Inflammatory macrophage (primary cell): ENCODE measurements around the gene FARP1.
"Not testable (repeated sequence)": the region's sequence is repeated elsewhere in the genome, so short reads cannot be mapped to it uniquely, and the experiment has no call there.

Experiments
- DNase-seq, 2 donors: peaks; one replicate each; pipeline ENCODE4 v3.0.0-alpha.2; 2020 to 2022

FARP1 gene

DNA sequence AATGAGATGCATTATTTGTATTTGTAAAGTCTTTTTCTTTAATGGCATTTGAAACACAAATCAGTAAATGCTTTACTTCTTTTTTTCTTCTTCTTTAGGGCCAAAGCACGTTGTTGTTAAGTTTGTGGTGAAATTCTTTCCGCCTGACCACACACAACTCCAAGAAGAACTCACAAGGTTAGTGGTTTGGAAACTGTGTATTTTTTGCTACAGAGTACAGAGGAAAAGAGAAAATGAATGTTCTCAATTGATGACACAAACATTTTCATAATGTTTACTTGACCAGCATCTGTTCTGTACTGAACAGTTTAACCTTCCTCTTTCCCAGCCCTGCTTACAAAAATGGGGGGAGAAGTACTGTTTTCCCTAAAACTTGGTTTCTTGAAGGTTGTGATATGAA, 225.1 kb downstream of the FARP1 start:
- no peak for DNase-seq

DNA sequence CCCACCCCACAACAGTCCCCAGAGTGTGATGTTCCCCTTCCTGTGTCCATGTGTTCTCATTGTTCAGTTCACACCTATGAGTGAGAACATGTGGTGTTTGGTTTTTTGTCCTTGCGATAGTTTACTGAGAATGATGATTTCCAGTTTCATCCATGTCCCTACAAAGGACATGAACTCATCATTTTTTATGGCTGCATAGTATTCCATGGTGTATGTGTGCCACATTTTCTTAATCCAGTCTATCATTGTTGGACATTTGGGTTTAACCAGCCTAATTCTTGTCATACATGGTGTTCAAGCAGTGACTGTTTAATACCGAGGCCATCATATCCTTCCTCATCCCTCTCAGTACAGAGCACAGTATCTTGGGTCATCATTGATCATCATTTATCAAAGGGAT, 226.6 kb downstream of the FARP1 start:
- not testable (repeated sequence) for DNase-seq

DNA sequence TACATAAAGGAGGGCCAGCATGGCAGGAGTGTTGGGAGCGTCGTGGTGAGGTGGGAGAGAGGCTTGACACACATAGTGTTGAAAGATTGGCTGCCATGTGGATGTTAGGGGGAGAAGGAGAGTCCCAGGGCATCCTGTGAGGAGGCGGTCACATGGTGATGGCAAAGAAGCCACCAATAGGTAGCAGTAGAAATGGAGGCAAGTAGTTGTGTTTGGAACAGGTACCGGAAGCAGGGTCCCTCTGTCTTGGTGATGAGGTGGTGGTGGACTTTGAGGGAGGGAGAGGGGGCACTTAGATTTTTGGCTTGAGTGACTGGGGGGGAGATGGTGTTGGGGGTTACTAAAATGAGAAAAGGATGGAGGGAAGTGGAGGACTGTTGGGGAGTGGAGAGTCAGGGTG, 227.4 kb downstream of the FARP1 start:
- no peak for DNase-seq

DNA sequence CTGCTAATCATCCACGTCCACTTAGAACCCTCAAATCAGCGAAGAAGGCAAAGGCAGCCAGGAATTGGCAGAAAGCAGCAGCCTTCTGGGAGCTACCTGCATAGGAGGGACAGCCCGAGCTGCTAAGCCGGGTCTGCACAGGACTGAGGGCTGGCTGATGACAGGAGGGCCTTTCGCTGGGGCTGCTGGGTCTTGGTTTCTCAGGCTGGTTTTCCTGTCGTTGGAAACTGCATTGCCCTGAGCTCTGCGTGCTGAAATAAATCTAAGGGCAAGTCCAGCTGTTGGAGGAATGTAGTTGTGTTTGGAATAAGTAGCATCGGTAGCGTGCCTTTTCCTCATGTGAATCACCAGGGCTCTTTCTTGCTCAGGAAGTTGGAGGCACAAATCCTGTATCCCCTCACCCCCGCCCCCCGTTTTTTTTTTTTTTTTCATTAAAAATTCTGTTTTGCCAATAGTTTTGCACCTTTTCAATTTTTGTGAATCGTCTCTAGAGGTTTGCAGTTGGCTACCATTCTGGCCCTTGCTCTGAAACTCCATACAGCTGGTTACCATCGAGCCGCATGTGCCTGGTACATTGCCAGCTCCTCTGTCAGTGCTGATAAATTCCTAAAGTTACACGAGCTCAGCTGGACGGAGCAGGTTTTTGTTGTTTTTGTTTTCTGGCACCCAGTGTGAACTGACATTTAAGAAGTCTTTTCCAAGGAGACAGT, 228.1 kb downstream of the FARP1 start:
- DNase-seq: no peak

DNA sequence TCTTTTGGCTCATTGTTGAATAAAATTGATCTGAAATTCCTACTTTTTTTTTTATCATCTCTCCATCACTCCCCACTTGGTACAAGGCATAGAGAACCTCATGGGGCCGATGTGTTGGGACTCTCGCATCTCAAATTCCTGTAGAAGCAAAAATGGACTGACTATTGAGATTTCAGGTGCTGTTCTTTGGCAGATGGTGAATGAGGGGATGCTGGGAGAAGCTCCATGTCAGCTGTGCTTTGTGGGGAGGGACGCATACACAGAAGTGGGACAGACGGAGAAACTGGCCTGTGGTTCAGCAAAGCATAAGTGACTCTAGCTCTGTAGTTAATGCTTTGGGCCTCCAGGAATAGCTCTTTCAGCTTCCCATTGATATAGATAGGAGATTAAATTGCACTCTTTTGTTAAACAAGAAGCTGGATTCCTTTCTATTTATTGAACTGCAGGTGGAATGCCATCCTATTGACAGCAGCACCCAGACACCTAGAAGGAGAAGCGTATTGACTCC, 228.7 kb downstream of the FARP1 start:
- DNase-seq: no peak

DNA sequence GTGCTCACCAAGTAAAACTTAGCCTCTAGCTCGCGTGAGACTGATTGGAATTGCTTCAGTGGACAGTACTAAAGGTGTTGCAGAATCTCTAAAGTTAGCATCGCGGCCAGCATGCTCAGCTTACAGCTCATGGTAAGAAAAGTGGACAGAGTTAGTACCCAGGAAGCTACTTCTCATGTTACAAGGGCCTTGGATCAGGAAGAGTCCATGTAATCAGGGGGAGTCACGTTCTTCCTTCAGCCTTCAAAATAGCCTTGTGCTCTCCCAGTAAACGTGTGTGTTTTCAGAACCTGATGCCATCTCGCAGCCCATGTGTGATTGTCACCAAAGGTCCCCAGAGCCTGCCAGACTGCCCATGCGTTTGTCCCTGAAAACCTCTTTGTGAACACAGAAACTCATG, 230.0 kb downstream of the FARP1 start:
- DNase-seq: no peak

DNA sequence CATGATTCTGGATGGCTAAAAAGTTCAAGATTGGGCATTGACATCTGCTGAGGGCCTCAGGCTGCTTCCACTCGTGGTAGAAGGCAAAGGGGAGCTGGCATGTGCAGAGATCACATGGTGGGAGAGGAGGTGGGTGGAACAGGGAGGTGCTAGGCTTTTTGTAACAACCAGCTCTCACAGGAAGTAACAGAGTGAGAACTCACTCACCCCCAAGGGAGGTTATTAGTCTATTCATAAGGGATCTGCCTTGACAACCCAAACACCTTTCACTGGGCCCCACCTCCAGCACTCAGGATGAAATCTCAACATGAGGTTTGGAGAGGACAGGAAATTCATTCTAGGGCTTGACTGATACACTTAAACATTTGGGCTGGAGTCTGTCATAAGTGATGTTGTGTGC, 231.9 kb downstream of the FARP1 start:
- no peak for DNase-seq

DNA sequence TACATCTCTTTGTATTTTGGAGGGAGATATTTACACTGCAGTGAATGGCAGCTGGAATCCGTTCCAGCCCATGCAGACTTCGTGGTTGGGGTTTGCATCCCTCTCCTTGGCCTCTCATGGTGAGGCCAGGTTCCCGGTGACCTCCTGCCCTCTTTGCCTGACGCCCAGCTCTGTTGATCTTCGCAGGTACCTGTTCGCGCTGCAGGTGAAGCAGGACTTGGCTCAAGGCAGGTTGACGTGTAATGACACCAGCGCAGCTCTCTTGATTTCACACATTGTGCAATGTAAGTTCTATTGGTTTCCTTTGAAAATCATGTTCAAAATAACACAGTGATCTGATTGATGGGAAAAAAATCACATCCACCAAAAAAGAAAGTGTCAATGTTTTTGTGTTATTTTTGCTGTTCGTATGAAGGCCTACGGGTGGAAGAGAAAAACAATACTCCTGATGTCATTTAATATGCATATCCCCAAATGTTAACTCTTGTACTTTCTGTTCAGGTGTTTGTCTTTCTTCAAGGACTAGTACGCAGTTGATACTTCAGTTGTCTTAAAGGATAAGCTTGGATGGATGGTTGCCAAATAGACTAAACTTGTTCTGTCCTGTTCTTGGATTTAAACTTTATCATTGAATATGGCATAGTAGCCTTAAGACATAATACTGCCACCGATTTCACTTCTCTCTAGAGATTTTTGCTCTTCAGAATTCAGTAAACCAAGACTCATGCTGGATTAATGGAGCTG, 234.9 kb downstream of the FARP1 start:
- no peak for DNase-seq

DNA sequence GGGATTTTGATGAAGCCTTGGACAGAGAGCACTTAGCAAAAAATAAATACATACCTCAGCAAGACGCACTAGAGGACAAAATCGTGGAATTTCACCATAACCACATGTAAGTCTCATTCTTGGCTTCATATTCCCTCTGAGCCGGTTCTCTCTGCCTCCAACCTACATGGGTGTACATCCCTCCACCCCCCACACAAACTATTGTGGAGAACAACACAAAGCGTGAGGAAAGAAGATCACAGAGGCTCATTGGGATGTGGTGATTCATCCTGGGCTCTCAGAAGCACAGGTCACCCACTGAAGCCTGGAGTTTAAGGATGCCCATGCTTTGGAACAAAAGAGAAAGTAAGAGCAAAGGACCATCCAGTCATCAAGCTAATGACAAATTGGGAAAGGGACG, 241.8 kb downstream of the FARP1 start:
- DNase-seq: no peak

DNA sequence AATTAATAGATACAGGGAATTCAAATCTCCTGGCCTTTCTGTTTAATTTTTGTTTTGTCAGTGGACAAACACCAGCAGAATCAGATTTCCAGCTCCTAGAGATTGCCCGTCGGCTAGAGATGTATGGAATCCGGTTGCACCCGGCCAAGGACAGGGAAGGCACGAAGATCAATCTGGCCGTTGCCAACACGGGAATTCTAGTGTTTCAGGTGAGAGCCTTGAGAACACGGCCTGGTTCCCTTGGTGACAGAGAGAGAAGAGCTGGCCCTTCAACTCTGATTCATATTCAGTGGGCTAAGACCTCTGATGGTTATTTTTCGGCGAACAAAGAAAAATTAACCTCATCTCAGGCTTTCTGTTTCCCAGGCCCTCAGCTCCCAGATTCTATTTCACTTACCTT, 242.7 kb downstream of the FARP1 start:
- DNase-seq: no peak

DNA sequence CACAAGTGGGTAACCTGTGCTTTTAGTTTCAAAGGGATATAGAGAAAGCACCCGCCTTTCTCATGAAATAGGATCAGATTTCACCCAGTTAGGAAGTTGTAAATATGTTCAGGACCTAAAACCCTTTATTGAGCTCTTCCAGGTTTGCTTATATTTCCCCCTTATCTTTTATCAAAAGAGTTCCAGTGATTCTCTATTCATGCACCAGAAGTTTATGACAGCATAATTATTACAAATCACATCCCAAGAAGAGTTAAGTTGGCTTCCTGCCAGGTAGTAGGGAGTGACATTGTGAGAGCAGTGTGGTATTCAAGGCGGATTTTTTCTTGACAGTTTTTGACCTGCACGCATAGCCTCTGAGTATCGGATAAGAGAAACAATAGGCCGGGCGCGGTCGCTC, 243.7 kb downstream of the FARP1 start:
- DNase-seq: no peak

DNA sequence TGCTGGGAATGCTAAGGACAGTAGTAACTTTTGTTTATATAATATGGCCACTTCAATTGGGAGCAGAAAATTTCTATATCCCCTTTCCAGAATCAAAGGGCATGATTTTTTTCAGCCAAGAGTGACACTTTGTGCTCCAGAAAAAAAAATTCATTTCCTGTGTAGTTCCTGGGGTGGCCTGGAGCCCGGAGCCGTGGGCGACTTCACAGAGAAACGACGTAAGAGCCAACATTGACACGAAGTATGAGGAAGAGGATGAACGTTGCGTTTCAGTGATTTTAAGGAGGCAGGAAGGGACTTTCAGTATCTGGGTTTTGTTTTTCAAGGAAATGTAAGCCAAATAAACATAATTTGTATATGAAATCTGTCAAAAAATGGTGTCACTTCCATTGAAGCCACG, 246.4 kb downstream of the FARP1 start:
- no peak for DNase-seq

DNA sequence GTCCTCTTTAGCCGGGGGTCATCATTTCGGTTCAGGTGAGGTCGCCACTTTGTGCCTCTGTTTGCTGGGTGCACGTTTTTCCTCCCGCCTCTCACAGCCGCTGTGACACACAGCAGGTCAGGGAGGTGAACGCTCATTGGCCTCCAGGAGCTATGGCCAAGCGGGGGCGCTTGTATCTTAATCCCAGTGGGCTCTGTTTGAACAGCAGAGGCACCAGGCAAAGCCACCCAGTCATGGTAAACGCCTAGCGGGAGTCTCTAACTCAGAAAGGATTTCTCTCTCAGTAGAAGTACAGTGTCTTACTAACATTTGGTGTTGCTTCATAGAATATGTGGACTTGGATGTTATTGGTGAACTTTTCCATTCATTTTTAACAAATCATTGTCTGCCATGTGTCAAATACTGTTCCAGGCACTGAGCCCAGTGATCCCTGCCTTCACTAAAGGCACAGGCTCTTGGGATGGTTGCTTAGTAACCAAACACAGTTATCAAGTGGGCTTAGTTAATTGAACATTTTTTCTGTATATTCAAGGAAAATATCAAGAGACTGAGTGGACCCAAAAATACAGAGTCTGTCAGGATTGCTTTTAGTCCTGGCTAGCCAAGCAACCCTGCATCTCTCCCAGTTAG, 247.3 kb downstream of the FARP1 start:
- DNase-seq: no peak

DNA sequence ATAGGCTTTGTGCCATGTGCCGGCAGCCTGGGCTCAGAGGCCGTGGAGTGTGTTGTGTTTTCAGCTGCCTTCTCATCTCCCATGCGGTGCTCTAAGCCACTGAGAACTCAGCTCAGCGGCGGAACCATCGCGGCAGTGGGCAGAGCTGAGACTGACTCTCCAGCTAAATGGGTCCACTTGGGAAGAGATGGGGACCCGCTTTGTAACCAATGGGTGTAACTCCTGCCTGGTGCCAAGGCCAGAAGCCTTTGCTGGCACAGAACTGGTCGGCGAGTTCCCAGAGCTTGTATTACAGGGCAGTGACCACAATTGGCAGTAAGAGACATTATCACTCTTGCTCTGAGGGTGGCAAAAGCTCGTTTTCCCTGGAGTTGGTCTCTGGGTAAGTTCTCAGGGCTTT, 251.0 kb downstream of the FARP1 start:
- no peak for DNase-seq

DNA sequence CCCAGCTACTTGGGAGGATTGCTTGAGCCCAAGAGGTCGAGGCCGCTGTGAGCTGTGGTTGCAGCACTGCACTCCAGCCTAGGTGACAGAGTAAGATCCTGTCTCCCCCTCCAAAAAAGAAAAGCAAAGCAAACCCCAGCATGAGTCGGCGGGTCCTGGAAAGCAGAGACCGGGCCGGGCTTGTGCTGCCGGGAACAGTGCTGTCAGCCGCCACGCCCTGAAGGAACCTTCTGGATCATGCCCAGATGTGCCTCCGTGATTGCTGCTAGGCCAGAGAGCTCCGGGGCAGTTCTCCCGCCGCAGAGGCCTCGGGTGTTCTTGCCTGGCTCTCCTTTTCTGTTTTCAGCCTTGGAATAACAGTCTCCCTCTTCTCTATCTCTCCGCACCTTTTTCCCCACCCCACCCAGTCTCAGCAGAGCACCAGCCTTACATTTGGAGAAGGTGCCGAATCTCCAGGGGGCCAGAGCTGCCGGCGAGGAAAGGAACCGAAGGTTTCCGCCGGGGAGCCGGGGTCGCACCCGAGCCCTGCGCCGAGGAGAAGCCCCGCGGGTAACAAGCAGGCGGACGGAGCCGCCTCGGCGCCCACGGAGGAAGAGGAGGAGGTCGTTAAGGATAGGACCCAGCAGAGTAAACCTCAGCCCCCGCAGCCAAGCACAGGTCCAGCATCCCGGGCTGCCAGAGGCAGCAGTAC, 252.1 kb downstream of the FARP1 start:
- no peak for DNase-seq

DNA sequence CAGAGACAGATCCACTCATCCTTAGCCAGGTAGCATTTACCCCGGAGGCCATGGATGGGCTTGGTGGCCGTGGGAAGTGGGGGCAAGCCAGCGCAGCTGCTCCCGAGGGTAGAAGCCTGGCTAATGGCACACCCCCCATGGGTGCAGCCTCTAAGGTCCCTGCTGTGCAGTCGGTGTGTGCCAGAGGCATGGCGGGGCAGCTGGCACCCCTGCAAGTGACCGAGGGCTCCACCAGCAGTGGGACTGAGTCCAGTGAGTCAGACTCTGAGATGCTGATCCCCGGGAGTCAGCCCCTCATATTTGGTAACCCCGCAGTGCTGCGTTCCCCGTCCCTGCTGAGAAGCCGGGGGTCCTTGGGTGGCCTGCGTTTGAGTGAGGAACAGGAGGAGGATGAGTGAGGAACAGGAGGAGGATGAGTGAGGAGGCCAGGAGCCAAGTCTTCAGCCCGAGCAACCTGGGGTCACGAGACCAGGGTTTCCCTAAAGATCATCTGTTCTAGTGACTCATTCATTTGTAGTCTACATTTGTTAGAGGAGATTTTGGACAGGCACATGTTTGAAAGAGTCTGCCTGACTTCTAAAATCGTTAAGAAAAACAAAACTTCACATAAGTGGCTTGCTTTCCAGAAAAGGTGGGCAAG, 253.3 kb downstream of the FARP1 start:
- no peak for DNase-seq

DNA sequence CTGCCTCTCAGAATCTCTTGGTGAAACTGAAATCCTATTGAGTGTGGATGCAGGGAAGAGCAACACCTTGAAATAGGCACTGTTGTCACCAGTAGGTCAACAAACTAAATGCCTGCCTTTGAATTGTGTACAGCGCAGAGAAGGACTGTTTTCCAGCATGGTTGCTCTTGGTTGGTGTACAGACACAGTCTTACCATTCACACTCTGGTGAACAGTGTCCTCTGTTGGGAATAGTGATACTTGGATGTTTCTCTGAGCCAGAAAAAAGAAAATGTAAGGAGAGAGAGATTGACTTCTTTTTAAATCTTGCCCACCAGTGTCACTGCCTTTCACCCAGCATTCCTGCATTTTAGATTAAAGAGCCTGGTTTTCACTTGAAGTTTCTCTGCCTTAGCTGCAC, 254.3 kb downstream of the FARP1 start:
- DNase-seq: no peak

DNA sequence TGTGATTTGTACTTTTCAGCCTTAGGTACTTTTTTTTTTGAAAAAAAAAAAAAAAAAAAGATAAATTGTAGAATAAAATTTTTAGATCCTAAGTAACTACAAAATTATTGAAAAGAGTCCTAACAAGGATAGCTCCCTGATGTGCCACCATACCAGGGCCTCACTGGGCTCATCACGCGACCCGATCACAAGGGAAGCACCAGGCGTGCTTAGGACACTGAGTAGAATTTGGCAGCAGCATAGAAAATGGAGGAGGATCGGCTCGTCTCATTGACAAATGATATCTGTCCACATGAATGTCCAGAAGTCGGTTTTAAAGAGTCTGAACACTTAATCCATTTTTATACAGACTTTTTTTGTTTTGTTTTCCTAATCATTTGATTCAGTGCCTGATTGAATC, 255.0 kb downstream of the FARP1 start:
- DNase-seq: no peak

DNA sequence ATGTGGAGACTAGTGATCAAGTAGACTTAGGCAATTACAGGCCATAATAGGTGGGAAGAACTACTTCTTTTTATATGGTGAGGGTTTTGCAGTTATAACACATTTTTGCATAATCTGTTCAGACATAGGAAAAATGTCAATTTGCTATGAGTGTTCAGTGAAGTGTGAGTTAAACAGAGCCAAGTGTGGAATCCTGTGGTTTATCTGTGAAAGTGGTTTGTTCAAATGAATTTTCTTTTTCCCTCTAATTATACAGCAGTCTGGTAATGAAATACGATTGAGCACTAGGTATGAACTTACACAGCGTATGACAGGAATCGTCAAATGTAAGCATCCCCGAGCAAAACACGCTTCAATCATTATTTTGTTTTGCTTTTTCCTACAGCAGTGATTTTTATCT, 255.7 kb downstream of the FARP1 start:
- DNase-seq: no peak

DNA sequence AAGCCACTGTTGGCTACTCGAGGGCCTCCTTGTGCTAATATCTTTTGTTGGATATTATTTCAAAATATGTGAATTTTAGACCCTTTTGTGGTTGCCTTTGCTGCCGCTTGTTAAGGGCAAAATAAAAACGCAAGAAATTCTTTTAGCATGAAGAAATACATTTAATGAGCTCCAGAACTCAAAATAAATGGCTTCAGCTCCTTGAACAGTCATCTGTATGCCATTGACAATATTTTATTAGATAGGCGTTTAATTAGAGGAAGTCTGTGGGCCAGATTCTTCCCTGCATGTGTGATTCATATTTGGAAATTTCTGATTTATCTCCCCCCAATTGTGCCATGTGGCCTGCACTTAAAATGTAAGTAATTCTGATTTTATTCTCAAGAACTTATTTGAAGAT, 256.9 kb downstream of the FARP1 start:
- DNase-seq: no peak

DNA sequence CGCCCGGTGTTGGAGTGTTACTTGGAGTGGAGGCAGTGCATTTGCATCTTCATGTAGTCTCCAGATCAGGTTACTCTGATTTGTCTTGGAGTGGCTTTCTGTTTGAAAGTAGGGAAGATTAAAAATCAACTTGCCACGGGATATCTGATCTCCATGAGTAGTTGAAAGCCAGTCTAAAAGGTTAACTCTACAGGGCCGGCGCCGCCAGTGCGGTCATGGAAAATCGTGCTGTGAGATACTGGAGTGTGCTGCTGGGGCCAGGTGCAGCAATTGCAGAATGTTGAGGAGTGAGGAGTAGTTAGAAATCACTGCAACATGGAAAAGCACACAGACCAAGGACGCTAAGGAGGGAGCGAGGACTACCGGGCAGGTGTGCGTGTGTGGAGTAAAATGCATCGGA, 259.0 kb downstream of the FARP1 start:
- no peak for DNase-seq

DNA sequence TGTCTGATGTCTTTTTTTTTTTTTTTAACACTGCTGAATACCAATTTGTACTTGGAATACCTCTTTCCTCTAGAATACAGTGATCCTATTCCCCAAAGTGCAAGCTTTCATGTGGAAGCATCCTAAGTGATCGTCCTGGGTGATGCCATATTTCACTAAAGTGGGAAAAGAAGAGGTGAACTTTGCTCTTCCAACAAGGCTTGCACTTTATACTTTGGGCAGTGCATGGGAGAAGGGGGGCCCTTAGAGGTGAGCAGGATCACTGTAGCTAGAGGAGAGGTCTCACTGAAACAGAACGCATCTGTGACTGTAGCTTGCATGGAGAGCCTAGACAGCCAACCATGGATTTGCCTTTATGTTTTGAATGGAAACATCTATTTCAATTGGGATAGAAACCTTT, 260.2 kb downstream of the FARP1 start:
- DNase-seq: no peak

DNA sequence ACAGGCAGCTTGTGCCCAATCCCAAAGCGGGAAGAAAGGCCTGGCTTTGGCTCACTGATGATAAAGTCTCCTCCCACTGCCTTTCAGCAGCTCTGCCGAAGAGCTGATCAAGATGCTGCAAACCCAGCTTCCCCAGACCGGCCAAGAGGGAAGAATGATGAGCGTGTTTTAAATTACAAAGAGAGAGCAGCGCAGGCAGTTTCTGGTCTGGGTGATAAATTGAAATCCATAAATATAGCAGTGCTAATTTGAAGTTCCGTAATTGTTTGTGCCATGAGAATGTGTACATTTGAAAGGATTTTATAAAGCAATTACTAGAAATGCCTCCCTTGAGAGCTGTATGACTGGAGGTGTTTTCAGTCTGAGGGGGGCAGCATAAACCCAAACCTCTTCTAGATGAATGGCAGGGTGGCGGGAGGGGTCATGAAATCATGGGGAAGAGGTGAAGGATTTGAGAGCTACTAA, 262.2 kb downstream of the FARP1 start:
- no peak for DNase-seq
